Measurements from ENCODE around the gene LPAR3. TPM values are rescaled to one million over a fixed set of nuclear protein-coding genes. Genes with fewer than 3 reads are reported as not detected.

LPAR3 gene
- total and polyA plus RNA-seq, 5 experiments from 2014 or later, result 0.40 to 2.3 (median 1.4) TPM

Other genes starting within 250 kb of the LPAR3 start
- 10 to 100 TPM in 1 of 2 experiments, 1 to 10 TPM in 1; 9.9 to 11.4 TPM for gene SSX2IP, start 202.7 kb downstream of the LPAR3 start, total RNA-seq
- 10 to 100 TPM in 1 of 3 donors, 1 to 10 TPM in 2; 6.9 to 10.8 (median 8.1) TPM for gene SSX2IP, start 202.7 kb downstream of the LPAR3 start, polyA plus RNA-seq
- gene MCOLN2, start 103.9 kb upstream of the LPAR3 start, total RNA-seq, result 1 to 10 TPM; 3.6 to 3.7 TPM
- 1 to 10 TPM; 1.1 to 2.7 (median 1.5) TPM for gene MCOLN2, start 103.9 kb upstream of the LPAR3 start, polyA plus RNA-seq
- gene MCOLN3, start 155.3 kb upstream of the LPAR3 start, total RNA-seq, result not detected
- gene MCOLN3, start 155.3 kb upstream of the LPAR3 start, polyA plus RNA-seq, result under 1 TPM in 2 of 3 donors, not detected in 1; 0.08 to 0.51 TPM

All from naive thymus-derived CD8-positive, alpha-beta T cell (primary cell).